NT2/D1 (cell line): ENCODE results near the gene KIF18A.
A peak's percentile ranks its signal among the peaks of the same experiment; 100 is the strongest.

Experiments
- DNase-seq: peaks from one replicate; pipeline ENCODE4 v3.0.0-alpha.2; 2011; ENCODE audit warnings: low read depth, low spot score
- H3K27me3 ChIP-seq: 2 replicates; pipeline ENCODE4 v1.6.0; 2011; ENCODE audit warnings: mild to moderate bottlenecking; ENCODE audit not compliant: insufficient read length, insufficient read depth
- H3K36me3 ChIP-seq: 2 replicates; pipeline ENCODE4 v1.6.1; 2011; ENCODE audit warnings: mild to moderate bottlenecking, low read length, mixed read lengths; ENCODE audit not compliant: insufficient read depth, insufficient read length
- H3K4me1 ChIP-seq: 2 replicates; pipeline ENCODE4 v1.5.1; 2011; ENCODE audit not compliant: insufficient read depth, insufficient read length
- H3K4me3 ChIP-seq: 2 replicates; pipeline ENCODE4 v1.5.1; 2011; ENCODE audit warnings: low read depth; ENCODE audit not compliant: insufficient read length
- H3K9ac ChIP-seq: 2 replicates; pipeline ENCODE4 v1.6.0; 2011; ENCODE audit warnings: low read depth; ENCODE audit not compliant: insufficient read length
- H3K9me3 ChIP-seq: 2 replicates; pipeline ENCODE4 v1.5.1; 2011; ENCODE audit warnings: mild to moderate bottlenecking, low read length; ENCODE audit not compliant: insufficient read depth
- SUZ12 ChIP-seq: IDR thresholded peaks from 2 replicates; pipeline ENCODE4 v1.6.1; 2011; ENCODE audit not compliant: insufficient read length, insufficient read depth; ENCODE audit errors: extremely low read depth
- YY1 ChIP-seq: IDR thresholded peaks from 2 replicates; pipeline ENCODE4 v1.6.1; 2011; ENCODE audit not compliant: insufficient read length, insufficient read depth
- ZNF274 ChIP-seq: IDR thresholded peaks from 2 replicates; pipeline ENCODE4 v1.6.1; 2011; ENCODE audit warnings: mild to moderate bottlenecking, low read depth, low read length

The KIF18A gene

DNA sequence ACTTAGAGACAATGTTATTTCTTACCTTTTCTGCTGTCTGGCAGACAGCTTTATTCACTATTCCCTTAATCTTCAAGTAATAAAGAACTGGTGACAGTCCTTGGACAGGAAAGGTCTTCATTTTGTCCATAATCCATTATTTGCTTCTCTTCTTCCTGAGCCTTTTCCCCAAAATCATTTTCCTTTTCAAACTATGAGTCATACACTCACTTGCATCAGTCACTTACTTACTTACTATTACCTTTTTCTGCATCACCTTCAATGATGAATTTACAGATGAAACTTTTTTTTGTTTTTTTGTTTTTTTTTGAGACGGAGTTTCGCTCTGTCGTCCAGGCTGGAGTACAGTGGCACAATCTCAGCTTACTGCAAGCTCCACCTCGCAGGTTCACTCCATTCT, 9.8 kb upstream of the KIF18A start:
- peaks cover 25% of the 10 kb centered on the region for H3K36me3 ChIP-seq
- DNase-seq, result no peak

DNA sequence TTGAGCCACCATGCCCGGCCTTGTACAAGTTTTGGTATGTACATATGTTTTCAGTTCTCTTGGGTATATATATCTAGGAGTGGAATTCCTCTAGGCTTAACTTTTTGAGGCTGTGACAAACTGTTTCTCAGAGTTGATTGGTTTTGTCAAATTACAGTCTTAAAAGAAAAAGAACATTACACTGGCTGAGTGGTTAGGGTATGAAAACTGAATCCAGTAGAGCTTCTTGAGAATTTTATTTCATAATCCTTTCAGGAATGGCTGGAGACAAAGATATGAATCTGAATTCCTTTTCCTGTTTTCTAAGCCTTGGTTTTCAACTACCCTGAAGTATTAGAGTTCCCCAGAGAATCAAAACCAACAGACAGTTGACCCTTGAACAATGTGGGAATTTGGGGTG, 6.8 kb upstream of the KIF18A start:
- no peaks in the 10 kb centered on the region for H3K4me1 ChIP-seq
- DNase-seq, result no peak
- H3K9ac ChIP-seq, result no peak overlapping the region
- no peak overlapping the region for H3K4me3 ChIP-seq
- TF ChIP-seq SUZ12 (no peak), ZNF274 (no peak), YY1 (no peak)
- H3K36me3 ChIP-seq, result peaks cover 30% of the 10 kb centered on the region
- no peaks in the 10 kb centered on the region for H3K9me3 ChIP-seq
- H3K27me3 ChIP-seq, result no peaks in the 10 kb centered on the region

More for the DNA sequence above, 9.8 kb upstream of the KIF18A start:
- TF ChIP-seq YY1 (no peak), ZNF274 (no peak), SUZ12 (no peak)
- H3K9ac ChIP-seq, result no peak overlapping the region
- no peaks in the 10 kb centered on the region for H3K4me1 ChIP-seq
- no peak overlapping the region for H3K4me3 ChIP-seq
- H3K9me3 ChIP-seq, result no peaks in the 10 kb centered on the region
- no peaks in the 10 kb centered on the region for H3K27me3 ChIP-seq

DNA sequence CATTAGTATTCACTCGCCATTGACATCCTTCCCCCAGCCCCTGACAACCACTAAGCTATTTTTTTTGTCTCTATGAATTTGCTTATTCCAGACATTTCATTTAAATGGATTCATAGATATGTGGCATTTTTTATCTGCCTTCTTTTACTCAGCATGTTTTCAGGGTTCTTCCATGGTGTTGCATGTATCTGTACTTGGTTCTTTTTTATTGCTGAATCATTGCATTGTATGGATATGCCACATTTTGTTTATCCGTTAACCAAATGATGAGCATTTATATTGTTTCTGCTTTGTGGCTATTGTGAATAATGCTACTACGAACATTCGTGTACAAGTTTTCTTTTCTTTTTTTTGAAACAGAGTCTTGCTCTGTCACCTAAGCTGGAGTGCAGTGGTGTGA, 6.2 kb upstream of the KIF18A start:
- TF ChIP-seq ZNF274, result no peak
- no peak for TF ChIP-seq SUZ12
- TF ChIP-seq YY1, result no peak
- Histone ChIP-seq H3K9me3 (no peaks in the 10 kb centered on the region), H3K36me3 (peaks cover 30% of the 10 kb centered on the region), H3K9ac (no peak overlapping the region), H3K27me3 (no peaks in the 10 kb centered on the region), H3K4me1 (no peaks in the 10 kb centered on the region), H3K4me3 (no peak overlapping the region)
- no peak for DNase-seq

GRCh38 chr11:28110821-28111200, 2.9 kb upstream of the KIF18A start:
- Histone ChIP-seq H3K36me3 (peaks cover 20% of the 10 kb centered on the region), H3K9ac (peak overlapping the region; percentile 89), H3K27me3 (no peaks in the 10 kb centered on the region), H3K4me1 (no peaks in the 10 kb centered on the region), H3K9me3 (no peaks in the 10 kb centered on the region), H3K4me3 (peak overlapping the region; percentile 76)
- no peak for DNase-seq
- TF ChIP-seq YY1, result no peak
- TF ChIP-seq ZNF274, result no peak
- no peak for TF ChIP-seq SUZ12

- Histone ChIP-seq H3K9me3 (no peaks in the 10 kb centered on the region), H3K27me3 (no peaks in the 10 kb centered on the region), H3K36me3 (peaks cover 15% of the 10 kb centered on the region), H3K4me3 (peak overlapping the region; percentile 76), H3K4me1 (no peaks in the 10 kb centered on the region), H3K9ac (peak overlapping the region; percentile 89)
- DNase-seq, result peak; percentile 32
- TF ChIP-seq YY1, result no peak
- no peak for TF ChIP-seq SUZ12
- no peak for TF ChIP-seq ZNF274
Measured at GRCh38 chr11:28110108-28110820, 2.3 kb upstream of the KIF18A start.

- Histone ChIP-seq H3K27me3 (no peaks in the 10 kb centered on the region), H3K4me1 (no peaks in the 10 kb centered on the region), H3K36me3 (peaks cover 10% of the 10 kb centered on the region), H3K9me3 (no peaks in the 10 kb centered on the region), H3K9ac (peak overlapping the region; percentile 21), H3K4me3 (no peak overlapping the region)
- no peak for DNase-seq
- TF ChIP-seq ZNF274 (no peak), YY1 (no peak), SUZ12 (no peak)
Measured at GRCh38 chr11:28108958-28109357, 1.0 kb upstream of the KIF18A start.

DNA sequence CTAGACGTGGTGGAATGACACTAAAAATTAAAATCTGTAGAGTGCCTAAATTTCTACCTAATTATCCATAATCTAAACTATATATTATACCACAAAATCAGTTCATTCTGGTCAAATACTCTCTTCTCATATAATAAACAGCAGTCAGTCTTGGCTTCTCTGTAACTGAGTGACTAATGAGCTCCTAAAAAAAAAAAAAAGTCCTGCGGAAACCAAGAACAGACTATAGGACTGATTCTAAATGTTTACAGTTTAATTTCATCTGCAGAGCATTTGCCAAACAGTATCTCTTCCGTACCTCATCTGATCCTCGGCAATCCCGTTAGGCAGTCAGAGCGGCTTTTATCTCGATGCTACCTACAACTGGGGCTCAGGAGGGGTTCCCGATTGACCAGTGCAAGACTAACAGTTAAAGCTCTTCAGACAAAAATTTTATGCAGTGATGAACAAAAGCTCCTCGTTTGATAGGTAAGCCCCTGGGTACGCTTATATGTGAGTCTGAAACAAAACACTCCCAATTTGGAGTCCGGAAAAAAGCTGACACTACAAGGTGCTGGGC, 686 bp downstream of the KIF18A start:
- Histone ChIP-seq H3K9me3 (no peaks in the 10 kb centered on the region), H3K36me3 (peaks cover 2% of the 10 kb centered on the region), H3K9ac (peak overlapping the region; percentile 79), H3K4me1 (no peaks in the 10 kb centered on the region), H3K27me3 (no peaks in the 10 kb centered on the region), H3K4me3 (peak overlapping the region; percentile 67)
- no peak for DNase-seq
- TF ChIP-seq SUZ12 (no peak), ZNF274 (no peak), YY1 (no peak)
